ENCODE measurements around the gene CORO1C.

DNA sequence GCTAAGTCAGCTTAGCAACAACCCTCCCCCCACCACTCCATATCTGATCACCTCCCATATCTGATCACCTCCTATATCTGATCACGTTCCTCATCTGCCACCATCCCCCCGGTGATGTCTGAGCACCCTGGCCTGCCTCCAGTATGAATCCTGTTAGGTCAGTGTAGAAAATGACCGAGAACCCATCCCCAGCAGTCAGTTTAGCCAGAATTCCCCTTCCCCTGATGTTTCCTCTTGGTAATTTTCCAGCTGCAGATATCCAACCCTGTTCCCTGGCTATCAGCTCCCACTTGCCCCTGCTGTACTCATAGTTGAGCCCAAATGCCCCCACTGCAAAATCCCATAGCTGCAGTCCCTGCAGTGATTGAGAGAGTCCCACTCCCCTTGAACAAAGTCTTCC lies 110.2 kb downstream of the CORO1C start:
- TF ChIP-seq, protein P1, sequence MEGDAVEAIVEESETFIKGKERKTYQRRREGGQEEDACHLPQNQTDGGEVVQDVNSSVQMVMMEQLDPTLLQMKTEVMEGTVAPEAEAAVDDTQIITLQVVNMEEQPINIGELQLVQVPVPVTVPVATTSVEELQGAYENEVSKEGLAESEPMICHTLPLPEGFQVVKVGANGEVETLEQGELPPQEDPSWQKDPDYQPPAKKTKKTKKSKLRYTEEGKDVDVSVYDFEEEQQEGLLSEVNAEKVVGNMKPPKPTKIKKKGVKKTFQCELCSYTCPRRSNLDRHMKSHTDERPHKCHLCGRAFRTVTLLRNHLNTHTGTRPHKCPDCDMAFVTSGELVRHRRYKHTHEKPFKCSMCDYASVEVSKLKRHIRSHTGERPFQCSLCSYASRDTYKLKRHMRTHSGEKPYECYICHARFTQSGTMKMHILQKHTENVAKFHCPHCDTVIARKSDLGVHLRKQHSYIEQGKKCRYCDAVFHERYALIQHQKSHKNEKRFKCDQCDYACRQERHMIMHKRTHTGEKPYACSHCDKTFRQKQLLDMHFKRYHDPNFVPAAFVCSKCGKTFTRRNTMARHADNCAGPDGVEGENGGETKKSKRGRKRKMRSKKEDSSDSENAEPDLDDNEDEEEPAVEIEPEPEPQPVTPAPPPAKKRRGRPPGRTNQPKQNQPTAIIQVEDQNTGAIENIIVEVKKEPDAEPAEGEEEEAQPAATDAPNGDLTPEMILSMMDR (IDR thresholded peaks at IDR 0.05; ENCODE audit: extremely low read depth in 1 of 2, insufficient read depth in 1 of 2, low read depth in 1 of 2, low read length in 2 of 2): no peak
- no peak for TF ChIP-seq POLR2A (IDR thresholded peaks at IDR 0.05; ENCODE audit: low read depth, low read length)
- no peak for TF ChIP-seq JUN (IDR thresholded peaks at IDR 0.05; ENCODE audit: borderline replicate concordance, insufficient read depth, insufficient read length, low read depth)
- no peak for TF ChIP-seq POLR2AphosphoS5 (IDR thresholded peaks at IDR 0.05; ENCODE audit: insufficient read depth, low read depth, low read length)

Measured in endothelial cell of umbilical vein (primary cell).